Osteocyte (in vitro differentiated cells): ENCODE data around the gene TBRG4. TPM values are rescaled to one million over a fixed set of nuclear protein-coding genes. Genes with fewer than 3 reads are reported as not detected.

Experiments used
- DNase-seq: peaks from one replicate; pipeline ENCODE4 v3.0.0; 2021; ENCODE audit warnings: mixed read lengths; ENCODE audit not compliant: unreplicated experiment; ENCODE audit errors: extremely low spot score
- H3K27ac Mint-ChIP-seq: one replicate; pipeline ENCODE4 v1.8.0; 2021; ENCODE audit warnings: mild to moderate bottlenecking, mixed read lengths; ENCODE audit not compliant: unreplicated experiment
- H3K27me3 Mint-ChIP-seq: one replicate; pipeline ENCODE4 v1.8.0; 2021; ENCODE audit warnings: mixed read lengths; ENCODE audit not compliant: unreplicated experiment
- H3K36me3 Mint-ChIP-seq: one replicate; pipeline ENCODE4 v1.8.0; 2021; ENCODE audit warnings: mixed read lengths; ENCODE audit not compliant: unreplicated experiment
- H3K4me1 Mint-ChIP-seq: one replicate; pipeline ENCODE4 v1.8.0; 2021; ENCODE audit warnings: mixed read lengths; ENCODE audit not compliant: unreplicated experiment
- H3K4me3 Mint-ChIP-seq: one replicate; pipeline ENCODE4 v1.8.0; 2021; ENCODE audit warnings: mild to moderate bottlenecking, moderate library complexity, mixed read lengths; ENCODE audit not compliant: unreplicated experiment
- H3K9me3 Mint-ChIP-seq: one replicate; pipeline ENCODE4 v1.8.0; 2021; ENCODE audit warnings: mixed read lengths; ENCODE audit not compliant: unreplicated experiment
- total RNA-seq: library from RNA; stranded (reverse); gene quantifications from 2 replicates; pipeline ENCODE4 v1.2.1, GENCODE V29; 2021
- TF ChIP-seq, protein P1 (sequence below): fragments of 200-600 bp; sonication (generic); IDR thresholded peaks from 2 replicates; pipeline ENCODE4 v1.5.0; 2021; ENCODE audit warnings: antibody characterized with exemption, mild to moderate bottlenecking, moderate library complexity

The TBRG4 gene
- total RNA-seq, 1 donor from 2014 or later: 54.9 TPM

GRCh38 chr7:45148653-45148973 is 37.1 kb upstream of the TBRG4 start:
- peaks cover 41% of the 10 kb centered on the region for H3K27me3 Mint-ChIP-seq
- H3K9me3 Mint-ChIP-seq: no peaks in the 10 kb centered on the region
- TF ChIP-seq, protein P1, sequence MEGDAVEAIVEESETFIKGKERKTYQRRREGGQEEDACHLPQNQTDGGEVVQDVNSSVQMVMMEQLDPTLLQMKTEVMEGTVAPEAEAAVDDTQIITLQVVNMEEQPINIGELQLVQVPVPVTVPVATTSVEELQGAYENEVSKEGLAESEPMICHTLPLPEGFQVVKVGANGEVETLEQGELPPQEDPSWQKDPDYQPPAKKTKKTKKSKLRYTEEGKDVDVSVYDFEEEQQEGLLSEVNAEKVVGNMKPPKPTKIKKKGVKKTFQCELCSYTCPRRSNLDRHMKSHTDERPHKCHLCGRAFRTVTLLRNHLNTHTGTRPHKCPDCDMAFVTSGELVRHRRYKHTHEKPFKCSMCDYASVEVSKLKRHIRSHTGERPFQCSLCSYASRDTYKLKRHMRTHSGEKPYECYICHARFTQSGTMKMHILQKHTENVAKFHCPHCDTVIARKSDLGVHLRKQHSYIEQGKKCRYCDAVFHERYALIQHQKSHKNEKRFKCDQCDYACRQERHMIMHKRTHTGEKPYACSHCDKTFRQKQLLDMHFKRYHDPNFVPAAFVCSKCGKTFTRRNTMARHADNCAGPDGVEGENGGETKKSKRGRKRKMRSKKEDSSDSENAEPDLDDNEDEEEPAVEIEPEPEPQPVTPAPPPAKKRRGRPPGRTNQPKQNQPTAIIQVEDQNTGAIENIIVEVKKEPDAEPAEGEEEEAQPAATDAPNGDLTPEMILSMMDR: no peak
- no peak overlapping the region for H3K27ac Mint-ChIP-seq
- H3K36me3 Mint-ChIP-seq: no peaks in the 10 kb centered on the region
- H3K4me1 Mint-ChIP-seq: no peaks in the 10 kb centered on the region
- no peak for DNase-seq
- no peak overlapping the region for H3K4me3 Mint-ChIP-seq

DNA sequence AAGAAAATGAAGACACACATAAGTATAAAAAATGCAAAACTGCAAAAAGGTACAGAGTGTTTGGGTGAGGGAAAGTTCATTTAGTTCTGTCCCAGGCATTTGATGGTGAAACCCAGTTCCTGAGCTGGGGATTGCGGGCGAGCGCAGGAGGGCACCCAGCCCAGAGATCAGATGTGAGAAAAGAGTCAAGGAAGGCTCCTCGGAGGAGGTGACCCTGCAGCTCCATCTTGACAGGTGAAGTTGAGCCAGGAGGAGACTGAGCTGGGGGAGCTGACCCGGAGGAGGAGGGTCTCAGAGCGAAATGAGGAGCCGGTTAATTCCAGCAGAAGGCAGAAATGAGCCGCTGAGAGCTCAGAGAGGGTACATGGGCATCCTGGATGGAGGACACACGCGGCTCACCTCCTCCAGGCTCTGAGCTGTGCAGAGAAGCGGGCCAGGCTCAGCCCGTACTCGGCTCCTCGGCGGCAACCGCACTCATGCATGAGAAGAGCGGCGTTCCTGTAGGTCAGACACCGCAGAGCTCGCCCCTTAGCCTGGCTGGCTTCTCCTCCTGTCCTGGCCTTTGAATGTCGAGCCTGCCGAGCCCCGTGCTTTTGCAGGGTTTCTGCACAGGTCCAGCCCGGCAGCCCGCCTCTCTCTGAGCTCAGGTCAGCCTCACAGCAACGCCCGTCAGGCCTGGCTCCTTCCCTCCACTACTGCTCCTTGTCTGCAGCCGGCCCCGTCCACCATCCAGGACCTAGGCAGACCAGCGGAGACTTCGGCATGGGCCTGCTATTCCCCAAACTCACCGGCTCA is 36.6 kb upstream of the TBRG4 start:
- TF ChIP-seq, protein P1: no peak
- no peaks in the 10 kb centered on the region for H3K9me3 Mint-ChIP-seq

GRCh38 chr7:45146531-45147379 is 35.3 kb upstream of the TBRG4 start:
- DNase-seq: no peak
- no peaks in the 10 kb centered on the region for H3K4me1 Mint-ChIP-seq
- H3K27ac Mint-ChIP-seq: no peak overlapping the region
- no peak overlapping the region for H3K4me3 Mint-ChIP-seq
- H3K9me3 Mint-ChIP-seq: no peaks in the 10 kb centered on the region
- TF ChIP-seq, protein P1: no peak
- H3K27me3 Mint-ChIP-seq: peaks cover 40% of the 10 kb centered on the region
- no peaks in the 10 kb centered on the region for H3K36me3 Mint-ChIP-seq

More for the DNA sequence above, 36.6 kb upstream of the TBRG4 start:
- Mint-ChIP-seq H3K27ac (no peak overlapping the region), H3K36me3 (no peaks in the 10 kb centered on the region), H3K4me1 (no peaks in the 10 kb centered on the region), H3K4me3 (no peak overlapping the region), H3K27me3 (peaks cover 41% of the 10 kb centered on the region)
- no peak for DNase-seq

GRCh38 chr7:45145881-45146280 is 34.4 kb upstream of the TBRG4 start:
- TF ChIP-seq, protein P1: no peak
- Mint-ChIP-seq H3K27ac (no peak overlapping the region), H3K36me3 (no peaks in the 10 kb centered on the region), H3K4me3 (no peak overlapping the region), H3K27me3 (peaks cover 35% of the 10 kb centered on the region), H3K9me3 (no peaks in the 10 kb centered on the region), H3K4me1 (no peaks in the 10 kb centered on the region)
- DNase-seq: no peak

GRCh38 chr7:45143616-45144015 is 32.1 kb upstream of the TBRG4 start:
- no peaks in the 10 kb centered on the region for H3K36me3 Mint-ChIP-seq
- TF ChIP-seq, protein P1: no peak
- no peak overlapping the region for H3K4me3 Mint-ChIP-seq
- no peaks in the 10 kb centered on the region for H3K9me3 Mint-ChIP-seq
- DNase-seq: no peak
- H3K27me3 Mint-ChIP-seq: peaks cover 32% of the 10 kb centered on the region
- H3K27ac Mint-ChIP-seq: no peak overlapping the region
- no peaks in the 10 kb centered on the region for H3K4me1 Mint-ChIP-seq
